Liver (tissue), 9 donors: ENCODE results near the gene SLC4A3. TPM values are rescaled to one million over a fixed set of nuclear protein-coding genes. Genes with fewer than 3 reads are reported as not detected.

Experiments used
- DNase-seq: peaks from one replicate; pipeline ENCODE4 v3.0.0-alpha.2; 2017; ENCODE audit warnings: low spot score
- H3K27ac ChIP-seq, 2 donors: one replicate each; pipeline ENCODE4 v1.7.0; 2013; ENCODE audit warnings: inconsistent platforms in 2 of 2, low read length in 2 of 2, control low read depth in 1 of 2, low read depth in 1 of 2, mild to moderate bottlenecking in 1 of 2
- H3K27me3 ChIP-seq, 4 donors: one replicate each; pipeline versions ENCODE4 v1.6.1 to v1.7.0; 2013; ENCODE audit warnings: low read length in 3 of 4, inconsistent platforms in 1 of 4, mild to moderate bottlenecking in 1 of 4, moderate library complexity in 1 of 4; ENCODE audit not compliant: control insufficient read depth in 4 of 4, insufficient read depth in 4 of 4
- H3K36me3 ChIP-seq, 4 donors: one replicate each; pipeline versions ENCODE4 v1.6.1 to v1.7.0; 2013; ENCODE audit warnings: low read length in 3 of 4, mild to moderate bottlenecking in 3 of 4, low read depth in 1 of 4, moderate library complexity in 1 of 4; ENCODE audit not compliant: control insufficient read depth in 4 of 4, insufficient read depth in 3 of 4
- H3K4me1 ChIP-seq, 4 donors: one replicate each; pipeline versions ENCODE4 v1.6.1 to v1.7.0; 2013; ENCODE audit warnings: low read length in 3 of 4, mild to moderate bottlenecking in 3 of 4, moderate library complexity in 1 of 4; ENCODE audit not compliant: control insufficient read depth in 4 of 4, insufficient read depth in 4 of 4
- H3K4me3 ChIP-seq, 3 donors: one replicate each; pipeline versions ENCODE4 v1.6.1 to v1.7.0; 2013; ENCODE audit warnings: low read length in 3 of 3, control low read depth in 1 of 3, low read depth in 1 of 3, mild to moderate bottlenecking in 1 of 3
- H3K9ac ChIP-seq, 2 donors: one replicate each; pipeline ENCODE4 v1.7.0; 2013; ENCODE audit warnings: low read length in 2 of 2, mild to moderate bottlenecking in 2 of 2, moderate library complexity in 2 of 2, control low read depth in 1 of 2, low read depth in 1 of 2
- H3K9me3 ChIP-seq, 4 donors: one replicate each; pipeline versions ENCODE4 v1.6.1 to v1.7.0; 2013; ENCODE audit warnings: low read length in 3 of 4; ENCODE audit not compliant: control insufficient read depth in 4 of 4
- EGR1 ChIP-seq, 2 donors: IDR thresholded peaks; 2 replicates each; pipeline ENCODE4 v1.6.1; 2016 to 2018; ENCODE audit warnings: antibody characterized with exemption in 2 of 2, low read depth in 2 of 2
- FOXA1 ChIP-seq: IDR thresholded peaks from 2 replicates; pipeline ENCODE4 v1.6.1; 2016; ENCODE audit warnings: antibody characterized with exemption
- FOXA2 ChIP-seq: IDR thresholded peaks from 2 replicates; pipeline ENCODE4 v1.6.1; 2016; ENCODE audit warnings: antibody characterized with exemption
- GABPA ChIP-seq, 2 donors: IDR thresholded peaks in 1 of 2; conservative IDR thresholded peaks in 1 of 2; 2 replicates each; pipeline ENCODE4 v1.6.1; 2016; ENCODE audit warnings: antibody characterized with exemption in 2 of 2, mild to moderate bottlenecking in 1 of 2, moderate library complexity in 1 of 2
- HNF4A ChIP-seq, 2 donors: conservative IDR thresholded peaks; 2 replicates each; pipeline ENCODE4 v1.6.1; 2016; ENCODE audit warnings: antibody characterized with exemption in 2 of 2, mild to moderate bottlenecking in 2 of 2
- JUND ChIP-seq, 2 donors: IDR thresholded peaks; 2 replicates each; pipeline ENCODE4 v1.6.1; 2016; ENCODE audit warnings: antibody characterized with exemption in 2 of 2
- NR2F2 ChIP-seq: IDR thresholded peaks from 2 replicates; pipeline ENCODE4 v1.6.1; 2016; ENCODE audit warnings: antibody characterized with exemption
- RAD21 ChIP-seq, 2 donors: IDR thresholded peaks; 2 replicates each; pipeline ENCODE4 v1.6.1; 2016; ENCODE audit warnings: antibody characterized with exemption in 2 of 2, mild to moderate bottlenecking in 2 of 2
- RXRA ChIP-seq, 2 donors: IDR thresholded peaks; 2 replicates each; pipeline ENCODE4 v1.6.1; 2017 to 2018; ENCODE audit warnings: antibody characterized with exemption in 2 of 2, mild to moderate bottlenecking in 1 of 2
- SP1 ChIP-seq: IDR thresholded peaks from 2 replicates; pipeline ENCODE4 v1.6.1; 2018; ENCODE audit warnings: antibody characterized with exemption, mild to moderate bottlenecking
- YY1 ChIP-seq: IDR thresholded peaks from 2 replicates; pipeline ENCODE4 v1.6.1; 2016; ENCODE audit warnings: antibody characterized with exemption, mild to moderate bottlenecking
- WGBS: extraction: QIAGEN DNeasy Blood & Tissue Kit; methylation state at CpG from one replicate; pipeline ENCODE4 v1.1.7; 2013; 5-methylcytosine and 5-hydroxymethylcytosine counted together
- polyA plus RNA-seq, 2 donors: library from polyadenylated mRNA; stranded (reverse) in 1 of 2; unstranded in 1 of 2; fragments of 200-250 nt in 1 of 2; fragments of >200 nt in 1 of 2; fragmentation: Nextera tagmentation in 1 of 2; extraction: Ambion mirVana in 1 of 2; gene quantifications; one replicate each; pipeline versions ENCODE4 v1.2.1 to v1.2.3, GENCODE V29; 2013 to 2015
- total RNA-seq, 2 donors: library from RNA; depleted of rRNA; stranded (reverse); fragments of >200 nt; gene quantifications; one replicate each; pipeline ENCODE4 v1.2.3, GENCODE V29; 2014
- TF ChIP-seq, protein P1 (sequence below): IDR thresholded peaks from 2 replicates; pipeline ENCODE4 v1.6.1; 2016; ENCODE audit warnings: antibody characterized with exemption
- TF ChIP-seq, protein P2 (sequence below): IDR thresholded peaks from 2 replicates; pipeline ENCODE4 v1.6.1; 2016; ENCODE audit warnings: antibody characterized with exemption
- TF ChIP-seq, protein P3 (sequence below): IDR thresholded peaks from 2 replicates; pipeline ENCODE4 v1.6.1; 2016; ENCODE audit warnings: antibody characterized with exemption, mild to moderate bottlenecking
- TF ChIP-seq, protein P4 (sequence below): IDR thresholded peaks from 2 replicates; pipeline ENCODE4 v1.6.1; 2016; ENCODE audit warnings: antibody characterized with exemption
- TF ChIP-seq, protein P5 (sequence below): fragments of 150-350 bp; IDR thresholded peaks from 2 replicates; pipeline ENCODE4 v1.5.1; 2017; ENCODE audit warnings: improper control_type of control experiment, low read depth, low read length; ENCODE audit not compliant: missing input control
- donor health status: healthy.
- donor health status: healthy.
- donor health status: healthy.
- donor health status: healthy.
- donor health status: healthy.

SLC4A3 gene
- total and polyA plus RNA-seq, 4 donors: 0.08 to 0.19 (median 0.08) TPM

DNA sequence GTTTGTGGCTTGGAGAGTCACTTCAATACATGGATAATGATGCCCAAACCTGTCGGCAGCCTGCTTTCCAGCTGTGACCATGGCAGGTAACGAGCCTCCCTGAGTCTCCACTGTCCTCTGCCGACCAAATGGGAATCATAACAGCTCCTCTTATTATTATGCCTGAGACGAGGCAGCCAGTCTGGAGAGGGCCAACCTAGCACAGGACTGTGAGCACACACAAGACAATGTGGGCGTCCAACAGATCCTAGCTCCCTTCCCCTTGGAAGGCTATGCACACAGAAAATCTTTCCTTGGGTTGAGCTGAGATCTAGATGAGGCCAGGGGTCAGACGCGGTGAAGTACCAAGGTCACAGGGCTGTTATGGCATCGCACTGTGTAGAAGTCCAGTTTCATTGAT lies 890 bp upstream of the SLC4A3 start:
- Histone ChIP-seq H3K9me3 (no peaks in the 10 kb centered on the region), H3K4me3 (no peak overlapping the region), H3K27ac (no peak overlapping the region), H3K36me3 (no peaks in the 10 kb centered on the region), H3K27me3 (no peaks in the 10 kb centered on the region), H3K4me1 (peaks cover 0 to 5% (median 4%) of the 10 kb centered on the region in 4 donors), H3K9ac (no peak overlapping the region)
- 73% methylated on average over 8 of the region's 8 CpGs for WGBS
- no peak for TF ChIP-seq NR2F2
- no peak for TF ChIP-seq YY1
- TF ChIP-seq, protein P1, sequence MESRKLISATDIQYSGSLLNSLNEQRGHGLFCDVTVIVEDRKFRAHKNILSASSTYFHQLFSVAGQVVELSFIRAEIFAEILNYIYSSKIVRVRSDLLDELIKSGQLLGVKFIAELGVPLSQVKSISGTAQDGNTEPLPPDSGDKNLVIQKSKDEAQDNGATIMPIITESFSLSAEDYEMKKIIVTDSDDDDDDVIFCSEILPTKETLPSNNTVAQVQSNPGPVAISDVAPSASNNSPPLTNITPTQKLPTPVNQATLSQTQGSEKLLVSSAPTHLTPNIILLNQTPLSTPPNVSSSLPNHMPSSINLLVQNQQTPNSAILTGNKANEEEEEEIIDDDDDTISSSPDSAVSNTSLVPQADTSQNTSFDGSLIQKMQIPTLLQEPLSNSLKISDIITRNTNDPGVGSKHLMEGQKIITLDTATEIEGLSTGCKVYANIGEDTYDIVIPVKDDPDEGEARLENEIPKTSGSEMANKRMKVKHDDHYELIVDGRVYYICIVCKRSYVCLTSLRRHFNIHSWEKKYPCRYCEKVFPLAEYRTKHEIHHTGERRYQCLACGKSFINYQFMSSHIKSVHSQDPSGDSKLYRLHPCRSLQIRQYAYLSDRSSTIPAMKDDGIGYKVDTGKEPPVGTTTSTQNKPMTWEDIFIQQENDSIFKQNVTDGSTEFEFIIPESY: no peak
- TF ChIP-seq, protein P2, sequence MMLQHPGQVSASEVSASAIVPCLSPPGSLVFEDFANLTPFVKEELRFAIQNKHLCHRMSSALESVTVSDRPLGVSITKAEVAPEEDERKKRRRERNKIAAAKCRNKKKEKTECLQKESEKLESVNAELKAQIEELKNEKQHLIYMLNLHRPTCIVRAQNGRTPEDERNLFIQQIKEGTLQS: no peak
- no peak for TF ChIP-seq FOXA1
- no peak for TF ChIP-seq RXRA (IDR thresholded peaks at IDR 0.05)
- TF ChIP-seq, protein P3, sequence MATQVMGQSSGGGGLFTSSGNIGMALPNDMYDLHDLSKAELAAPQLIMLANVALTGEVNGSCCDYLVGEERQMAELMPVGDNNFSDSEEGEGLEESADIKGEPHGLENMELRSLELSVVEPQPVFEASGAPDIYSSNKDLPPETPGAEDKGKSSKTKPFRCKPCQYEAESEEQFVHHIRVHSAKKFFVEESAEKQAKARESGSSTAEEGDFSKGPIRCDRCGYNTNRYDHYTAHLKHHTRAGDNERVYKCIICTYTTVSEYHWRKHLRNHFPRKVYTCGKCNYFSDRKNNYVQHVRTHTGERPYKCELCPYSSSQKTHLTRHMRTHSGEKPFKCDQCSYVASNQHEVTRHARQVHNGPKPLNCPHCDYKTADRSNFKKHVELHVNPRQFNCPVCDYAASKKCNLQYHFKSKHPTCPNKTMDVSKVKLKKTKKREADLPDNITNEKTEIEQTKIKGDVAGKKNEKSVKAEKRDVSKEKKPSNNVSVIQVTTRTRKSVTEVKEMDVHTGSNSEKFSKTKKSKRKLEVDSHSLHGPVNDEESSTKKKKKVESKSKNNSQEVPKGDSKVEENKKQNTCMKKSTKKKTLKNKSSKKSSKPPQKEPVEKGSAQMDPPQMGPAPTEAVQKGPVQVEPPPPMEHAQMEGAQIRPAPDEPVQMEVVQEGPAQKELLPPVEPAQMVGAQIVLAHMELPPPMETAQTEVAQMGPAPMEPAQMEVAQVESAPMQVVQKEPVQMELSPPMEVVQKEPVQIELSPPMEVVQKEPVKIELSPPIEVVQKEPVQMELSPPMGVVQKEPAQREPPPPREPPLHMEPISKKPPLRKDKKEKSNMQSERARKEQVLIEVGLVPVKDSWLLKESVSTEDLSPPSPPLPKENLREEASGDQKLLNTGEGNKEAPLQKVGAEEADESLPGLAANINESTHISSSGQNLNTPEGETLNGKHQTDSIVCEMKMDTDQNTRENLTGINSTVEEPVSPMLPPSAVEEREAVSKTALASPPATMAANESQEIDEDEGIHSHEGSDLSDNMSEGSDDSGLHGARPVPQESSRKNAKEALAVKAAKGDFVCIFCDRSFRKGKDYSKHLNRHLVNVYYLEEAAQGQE: no peak
- no peak for TF ChIP-seq FOXA2
- no peak for TF ChIP-seq JUND (IDR thresholded peaks at IDR 0.05)
- TF ChIP-seq RAD21 (IDR thresholded peaks at IDR 0.05): no peak
- TF ChIP-seq, protein P4, sequence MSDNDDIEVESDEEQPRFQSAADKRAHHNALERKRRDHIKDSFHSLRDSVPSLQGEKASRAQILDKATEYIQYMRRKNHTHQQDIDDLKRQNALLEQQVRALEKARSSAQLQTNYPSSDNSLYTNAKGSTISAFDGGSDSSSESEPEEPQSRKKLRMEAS: no peak
- TF ChIP-seq HNF4A (conservative IDR thresholded peaks at IDR 0.05): no peak
- no peak for TF ChIP-seq SP1
- DNase-seq: no peak

DNA sequence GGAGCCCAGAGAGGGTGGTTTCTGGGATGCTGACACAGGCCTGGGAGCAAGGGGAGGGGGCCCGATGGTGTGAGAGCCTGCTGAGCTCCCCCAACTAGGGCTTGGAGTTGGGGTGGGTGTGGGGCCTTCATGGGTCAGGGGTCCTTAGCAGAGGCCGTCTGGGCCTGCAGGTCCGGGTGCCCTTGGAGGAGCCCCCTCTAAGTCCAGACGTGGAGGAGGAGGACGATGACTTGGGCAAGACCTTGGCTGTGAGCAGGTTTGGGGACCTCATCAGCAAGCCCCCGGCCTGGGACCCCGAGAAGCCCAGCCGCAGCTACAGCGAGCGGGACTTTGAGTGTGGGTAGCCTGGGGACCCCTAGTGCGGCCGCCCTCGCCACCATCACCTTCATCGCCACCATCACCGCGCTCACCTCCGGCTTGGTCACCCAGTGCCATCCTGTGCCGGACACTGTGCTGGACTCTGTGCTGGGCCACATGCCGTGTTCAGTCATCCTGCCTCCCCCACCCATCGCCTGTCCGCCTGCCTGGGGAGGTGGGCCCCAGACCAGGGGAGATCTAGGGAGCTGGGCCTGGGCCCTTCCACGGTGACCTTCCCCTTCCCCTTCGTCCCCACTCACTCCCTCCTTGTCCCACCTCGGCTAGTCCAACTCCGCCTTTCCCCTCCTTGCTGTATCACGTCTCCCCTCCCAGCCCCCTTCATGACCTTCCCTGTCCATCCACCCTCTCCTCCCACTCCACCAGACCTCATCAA lies 980 bp downstream of the SLC4A3 start:
- Histone ChIP-seq H3K27ac (no peak overlapping the region), H3K4me3 (no peak overlapping the region), H3K9me3 (no peaks in the 10 kb centered on the region), H3K27me3 (no peaks in the 10 kb centered on the region), H3K4me1 (peaks cover 0 to 5% (median 4%) of the 10 kb centered on the region in 4 donors), H3K9ac (no peak overlapping the region), H3K36me3 (no peaks in the 10 kb centered on the region)
- DNase-seq: no peak
- WGBS: 86% methylated on average over 26 of the region's 26 CpGs
- TF ChIP-seq YY1 (no peak), FOXA2 (no peak), EGR1 (IDR thresholded peaks at IDR 0.05; ENCODE audit: low read depth in 2 of 2) (no peak), GABPA (IDR thresholded peaks at IDR 0.05 in 1 of 2, conservative IDR thresholded peaks at IDR 0.05 in 1 of 2) (no peak), HNF4A (conservative IDR thresholded peaks at IDR 0.05) (no peak), JUND (IDR thresholded peaks at IDR 0.05) (no peak), FOXA1 (no peak), RXRA (IDR thresholded peaks at IDR 0.05) (no peak), SP1 (no peak), NR2F2 (no peak)
- TF ChIP-seq, protein P4: no peak
- TF ChIP-seq, protein P5, sequence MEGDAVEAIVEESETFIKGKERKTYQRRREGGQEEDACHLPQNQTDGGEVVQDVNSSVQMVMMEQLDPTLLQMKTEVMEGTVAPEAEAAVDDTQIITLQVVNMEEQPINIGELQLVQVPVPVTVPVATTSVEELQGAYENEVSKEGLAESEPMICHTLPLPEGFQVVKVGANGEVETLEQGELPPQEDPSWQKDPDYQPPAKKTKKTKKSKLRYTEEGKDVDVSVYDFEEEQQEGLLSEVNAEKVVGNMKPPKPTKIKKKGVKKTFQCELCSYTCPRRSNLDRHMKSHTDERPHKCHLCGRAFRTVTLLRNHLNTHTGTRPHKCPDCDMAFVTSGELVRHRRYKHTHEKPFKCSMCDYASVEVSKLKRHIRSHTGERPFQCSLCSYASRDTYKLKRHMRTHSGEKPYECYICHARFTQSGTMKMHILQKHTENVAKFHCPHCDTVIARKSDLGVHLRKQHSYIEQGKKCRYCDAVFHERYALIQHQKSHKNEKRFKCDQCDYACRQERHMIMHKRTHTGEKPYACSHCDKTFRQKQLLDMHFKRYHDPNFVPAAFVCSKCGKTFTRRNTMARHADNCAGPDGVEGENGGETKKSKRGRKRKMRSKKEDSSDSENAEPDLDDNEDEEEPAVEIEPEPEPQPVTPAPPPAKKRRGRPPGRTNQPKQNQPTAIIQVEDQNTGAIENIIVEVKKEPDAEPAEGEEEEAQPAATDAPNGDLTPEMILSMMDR: no peak
- TF ChIP-seq, protein P1: no peak
- TF ChIP-seq, protein P3: no peak
